IMR-90 (cell line): Measurements from ENCODE around the gene GPR107. TPM values are rescaled to one million over a fixed set of nuclear protein-coding genes. Genes with fewer than 3 reads are reported as not detected.

Experiments used
- ATAC-seq: fragments of 200-7000 bp; cut with Tn5 transposase; 2 replicates; pipeline ENCODE4 v1.9.1; 2020; ENCODE audit warnings: low read depth, mild to moderate bottlenecking, moderate library complexity
- BruUV-seq: library from RNA; stranded (reverse); fragments of 400-500 nt; replicated peaks from 2 replicates; lab custom pipeline; 2021; lab: Mats Ljungman, UMichigan
- CTCF ChIA-PET: fragments of 300-600 bp; formaldehyde crosslinking; extraction: SDS; loops from one replicate; lab custom pipeline; 2021; ENCODE audit warnings: antibody characterized with exemption; lab: Yijun Ruan, JAX
- POLR2A ChIA-PET: fragments of 300-600 bp; sonication (Branson Sonifier 250); formaldehyde crosslinking; loops from one replicate; lab custom pipeline; 2022; ENCODE audit warnings: antibody characterized with exemption; ENCODE audit not compliant: unreplicated experiment; lab: Charles Lee
- DNase-seq: peaks from one replicate; pipeline ENCODE4 v3.0.0; 2013
- H2AFZ ChIP-seq: replicated peaks from 2 replicates; pipeline ENCODE3; 2013; ENCODE audit warnings: low read length, mild to moderate bottlenecking; ENCODE audit not compliant: poor library complexity
- H2AK5ac ChIP-seq: 2 replicates; pipeline ENCODE4 v1.6.1; 2013; ENCODE audit warnings: low read depth, low read length, inconsistent platforms
- H2AK9ac ChIP-seq: replicated peaks from 2 replicates; pipeline ENCODE3; 2013; ENCODE audit warnings: mild to moderate bottlenecking, low read depth, low read length, moderate library complexity; ENCODE audit not compliant: poor library complexity
- H2BK120ac ChIP-seq: 2 replicates; pipeline ENCODE4 v1.6.1; 2013; ENCODE audit warnings: low read depth, low read length, inconsistent platforms
- H2BK15ac ChIP-seq: 3 replicates; pipeline ENCODE4 v1.6.1; 2013; ENCODE audit warnings: low read depth, low read length, inconsistent platforms
- H2BK20ac ChIP-seq: 2 replicates; pipeline ENCODE4 v1.6.1; 2013; ENCODE audit warnings: low read depth, mild to moderate bottlenecking, inconsistent platforms, low read length, moderate library complexity
- H2BK5ac ChIP-seq: 2 replicates; pipeline ENCODE4 v1.6.1; 2013; ENCODE audit warnings: mild to moderate bottlenecking, low read depth, low read length, inconsistent platforms; ENCODE audit not compliant: poor library complexity, severe bottlenecking
- H3K14ac ChIP-seq: replicated peaks from 2 replicates; pipeline ENCODE4 v1.6.1; 2013; ENCODE audit warnings: low read depth, low read length, inconsistent platforms
- H3K18ac ChIP-seq: 2 replicates; pipeline ENCODE4 v1.6.1; 2013; ENCODE audit warnings: low read depth, low read length, control low read depth
- H3K23ac ChIP-seq: 2 replicates; pipeline ENCODE4 v1.6.1; 2013; ENCODE audit warnings: low read depth, low read length, inconsistent platforms
- H3K27ac ChIP-seq: 2 replicates; pipeline ENCODE4 v1.5.1; 2013; ENCODE audit warnings: mild to moderate bottlenecking, control low read depth, low read length; ENCODE audit not compliant: insufficient read depth
- H3K27me3 ChIP-seq: 2 replicates; pipeline ENCODE4 v1.6.1; 2013; ENCODE audit warnings: low read length; ENCODE audit not compliant: control insufficient read depth, insufficient read depth
- H3K36me3 ChIP-seq: 2 replicates; pipeline ENCODE4 v1.6.1; 2013; ENCODE audit warnings: low read length, mixed read lengths; ENCODE audit not compliant: control insufficient read depth, insufficient read depth
- H3K4ac ChIP-seq: 2 replicates; pipeline ENCODE4 v1.6.1; 2013; ENCODE audit warnings: low read depth, low read length, inconsistent platforms
- H3K4me1 ChIP-seq: 2 replicates; pipeline ENCODE4 v1.6.1; 2013; ENCODE audit warnings: low read length, mixed read lengths; ENCODE audit not compliant: control insufficient read depth, insufficient read depth
- H3K4me2 ChIP-seq: 2 replicates; pipeline ENCODE4 v1.6.1; 2013; ENCODE audit warnings: low read depth, mild to moderate bottlenecking, control low read depth, low read length, moderate library complexity
- H3K4me3 ChIP-seq: 2 replicates; pipeline ENCODE4 v1.5.1; 2013; ENCODE audit warnings: low read depth, mild to moderate bottlenecking, control low read depth, low read length, moderate library complexity; ENCODE audit not compliant: insufficient read depth
- H3K56ac ChIP-seq: 2 replicates; pipeline ENCODE4 v1.6.1; 2013; ENCODE audit warnings: low read length, inconsistent platforms; ENCODE audit not compliant: insufficient read depth; ENCODE audit errors: extremely low read depth
- H3K79me1 ChIP-seq, 2 experiments: 2 replicates each; pipeline ENCODE4 v1.6.1; 2013; ENCODE audit warnings: low read length in 2 of 2, inconsistent platforms in 1 of 2, low read depth in 1 of 2
- H3K9ac ChIP-seq: 2 replicates; pipeline ENCODE4 v1.6.1; 2013; ENCODE audit warnings: low read depth, low read length, control low read depth
- H3K9me1 ChIP-seq: 2 replicates; pipeline ENCODE4 v1.6.1; 2013; ENCODE audit warnings: low read length, inconsistent platforms; ENCODE audit not compliant: insufficient read depth
- H3K9me3 ChIP-seq: 2 replicates; pipeline ENCODE4 v1.6.1; 2013; ENCODE audit warnings: low read length; ENCODE audit not compliant: control insufficient read depth, insufficient read depth
- H4K20me1 ChIP-seq: 2 replicates; pipeline ENCODE4 v1.6.1; 2013; ENCODE audit warnings: low read length, inconsistent platforms; ENCODE audit not compliant: insufficient read depth
- H4K5ac ChIP-seq: 2 replicates; pipeline ENCODE4 v1.6.1; 2013; ENCODE audit warnings: mild to moderate bottlenecking, low read depth, low read length, control low read depth
- H4K8ac ChIP-seq, 2 experiments: 2 replicates each; pipeline ENCODE4 v1.6.1; 2013; ENCODE audit warnings: low read depth in 2 of 2, low read length in 2 of 2, control low read depth in 1 of 2, inconsistent platforms in 1 of 2
- H4K91ac ChIP-seq: 2 replicates; pipeline ENCODE4 v1.6.1; 2013; ENCODE audit warnings: low read depth, low read length, inconsistent platforms; ENCODE audit not compliant: insufficient read depth
- CHD1 ChIP-seq: IDR thresholded peaks from 2 replicates; pipeline ENCODE4 v1.6.1; 2012; ENCODE audit warnings: low read depth, low read length, improper control_type of control experiment
- NFE2L2 ChIP-seq: fragments of 150-350 bp; IDR thresholded peaks from 2 replicates; pipeline ENCODE4 v1.6.1; 2016; ENCODE audit warnings: low read depth, mild to moderate bottlenecking, low read length
- POLR2A ChIP-seq: IDR thresholded peaks from 2 replicates; pipeline ENCODE4 v1.6.1; 2012; ENCODE audit warnings: mild to moderate bottlenecking, low read depth, low read length
- RAD21 ChIP-seq: IDR thresholded peaks from 2 replicates; pipeline ENCODE4 v1.6.1; 2012; ENCODE audit warnings: low read length, improper control_type of control experiment
- RCOR1 ChIP-seq: IDR thresholded peaks from 2 replicates; pipeline ENCODE4 v1.6.1; 2012; ENCODE audit warnings: mild to moderate bottlenecking, low read length, improper control_type of control experiment; ENCODE audit not compliant: insufficient replicate concordance
- SMC3 ChIP-seq: fragments of 150-350 bp; IDR thresholded peaks from 2 replicates; pipeline ENCODE4 v1.6.1; 2016; ENCODE audit warnings: low read depth, mild to moderate bottlenecking, antibody characterized with exemption, low read length, moderate library complexity
- WGBS, 2 experiments: methylation state at CpG; one replicate each; pipeline versions ENCODE4 v1.1.5 to v1.1.7; 2013; ENCODE audit warnings: missing lambda C conversion rate in 2 of 2; ENCODE audit not compliant: insufficient read length in 1 of 2; ENCODE audit errors: extremely low coverage in 2 of 2; 5-methylcytosine and 5-hydroxymethylcytosine counted together
- dilution Hi-C: fragments of 300-500 bp; cut with HindIII; formaldehyde crosslinking; loops from one replicate; pipeline ENCODE4 v1.14.3; 2018; ENCODE audit warnings: low sequenced_read_pairs; ENCODE audit not compliant: unreplicated experiment
- in situ Hi-C: fragments of 300-500 bp; cut with MboI; formaldehyde crosslinking; loops from 3 replicates; pipeline ENCODE4 v1.14.3; 2019; ENCODE audit warnings: low sequenced_read_pairs, inconsistent platforms, mixed read lengths
- intact Hi-C: fragments of 100-400 bp; cut with micrococcal nuclease; formaldehyde crosslinking; loops from 2 replicates; pipeline ENCODE4 v1.10.0; 2022
- polyA plus RNA-seq, 3 experiments: library from polyadenylated mRNA; depleted of rRNA; stranded (reverse); fragments of >200 nt; gene quantifications; 2 replicates each; pipeline ENCODE4 v1.2.3, GENCODE V29; 2012; ENCODE audit warnings: low replicate concordance in 1 of 3
- total RNA-seq: library from RNA; depleted of rRNA; stranded (reverse); fragments of >200 nt; gene quantifications from 2 replicates; pipeline ENCODE4 v1.2.3, GENCODE V29; 2012
- TF ChIP-seq, protein P1 (sequence below): fragments of 150-350 bp; IDR thresholded peaks from 2 replicates; pipeline ENCODE4 v1.6.1; 2016; ENCODE audit warnings: low read depth, mild to moderate bottlenecking, low read length, moderate library complexity, borderline replicate concordance

The GPR107 gene
- total and polyA plus RNA-seq, 2 of the 4 experiments (the other 2 are of a cell fraction) = 16.7 to 21.6 TPM

DNA sequence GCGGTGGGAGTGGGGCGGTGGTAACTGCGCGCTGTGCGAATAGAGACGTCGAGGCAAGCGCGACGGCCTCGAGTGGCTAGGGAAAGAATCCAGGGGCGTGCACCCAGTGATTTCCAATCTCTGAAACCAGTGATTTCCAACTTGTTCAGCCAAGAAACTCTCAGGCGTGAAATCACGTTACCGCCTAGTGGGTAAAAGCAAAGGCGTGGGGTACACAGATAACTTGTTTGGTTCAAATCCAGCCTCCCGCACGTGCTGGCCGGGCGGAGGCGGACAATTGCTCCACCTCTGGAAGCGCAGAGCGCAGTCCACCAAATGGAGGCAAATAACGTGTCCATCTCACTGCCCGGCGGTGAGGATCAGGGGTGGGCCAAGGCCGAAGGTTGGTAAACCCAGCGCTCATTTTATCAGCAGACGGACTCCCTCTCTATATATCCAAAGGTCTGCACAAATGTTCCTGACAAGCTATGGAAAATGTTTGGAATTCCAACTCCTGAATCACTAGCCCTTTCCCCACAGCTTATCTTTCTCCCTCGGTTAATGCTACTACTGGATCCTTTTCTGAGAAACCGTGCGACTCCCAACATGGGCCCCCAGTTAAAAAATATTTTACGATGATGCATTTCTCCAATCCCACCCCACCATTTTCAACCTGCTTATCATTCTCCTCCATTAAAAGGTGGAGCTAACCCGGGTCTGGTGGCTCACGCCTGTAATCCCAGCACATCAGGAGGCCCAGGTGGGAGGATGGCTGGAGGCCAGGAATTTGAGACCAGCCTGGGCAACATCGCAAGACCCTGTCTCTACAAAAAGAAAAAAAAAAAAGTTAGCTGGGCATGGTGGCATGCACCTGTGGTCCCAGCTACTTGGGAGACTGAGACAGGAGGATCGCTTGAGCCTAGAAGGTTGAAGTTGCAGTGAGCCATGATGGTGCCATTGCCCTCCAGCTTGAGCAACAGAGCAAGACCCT, 9.8 kb upstream of the GPR107 start (continued):
- TF ChIP-seq CHD1 (no peak), RCOR1 (no peak), NFE2L2 (no peak)

DNA sequence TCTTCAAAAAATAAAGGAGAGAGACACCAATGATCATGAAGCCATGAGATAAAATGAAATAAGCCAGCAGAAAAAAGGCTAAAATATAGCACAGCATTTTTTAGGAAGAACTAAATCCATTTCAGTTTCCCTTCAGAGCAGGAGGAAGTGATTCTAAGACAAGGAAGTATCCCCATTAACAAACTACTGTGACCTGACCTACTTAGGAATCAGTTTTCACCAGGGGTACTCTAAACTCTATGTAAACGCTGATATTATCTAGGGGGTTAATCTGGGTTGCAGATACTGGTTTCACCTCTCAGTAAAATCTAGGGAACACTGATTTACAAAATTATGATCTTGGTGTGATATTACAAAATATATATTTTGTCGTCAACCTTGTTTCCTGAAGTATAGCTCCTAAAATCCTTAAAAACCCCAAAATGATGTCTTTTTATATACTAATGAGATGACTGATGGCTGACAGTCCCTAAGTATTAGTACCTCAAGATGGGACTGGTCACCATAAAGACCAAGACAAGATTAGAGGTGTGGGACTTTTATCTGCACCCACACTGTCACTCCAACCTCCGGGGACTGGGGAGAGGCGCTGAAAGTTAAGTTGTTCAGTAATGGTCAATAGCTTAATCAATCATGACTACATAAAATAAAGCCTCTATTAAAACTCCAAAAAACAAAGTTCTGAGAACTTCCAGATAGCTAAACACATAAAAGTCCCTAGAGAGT, 7.8 kb upstream of the GPR107 start:
- no CpG with 5 or more reads among the region's 4 CpGs for WGBS, 2 experiments
- Histone ChIP-seq H3K4me2 (no peak overlapping the region), H3K9ac (no peak overlapping the region), H4K20me1 (peaks cover 14% of the 10 kb centered on the region; the same call in 1 of the 2 replicates), H3K56ac (no peak overlapping the region), H2AK9ac (no peak overlapping the region), H3K9me1 (no peaks in the 10 kb centered on the region), H2BK15ac (no peak overlapping the region), H3K9me3 (no peaks in the 10 kb centered on the region), H3K79me1 (peaks cover 5 to 20% of the 10 kb centered on the region in 2 experiments; a peak in 3 of 4 replicates), H3K36me3 (no peaks in the 10 kb centered on the region), H3K4me1 (no peaks in the 10 kb centered on the region), H3K4ac (no peak overlapping the region), H2BK20ac (no peak overlapping the region), H2AK5ac (no peak overlapping the region), H4K8ac (no peak overlapping the region), H3K27me3 (no peaks in the 10 kb centered on the region), H3K27ac (no peak overlapping the region), H3K18ac (no peak overlapping the region), H2BK120ac (no peak overlapping the region), H4K5ac (no peak overlapping the region), H3K14ac (no peak overlapping the region), H2BK5ac (no peak overlapping the region), H4K91ac (no peak overlapping the region), H3K23ac (no peak overlapping the region), H2AFZ (no peak overlapping the region), H3K4me3 (no peak overlapping the region)
- POLR2A ChIA-PET = no interaction called here
- no TSS peak for BruUV-seq
- dilution Hi-C loops (no loop called here), in situ Hi-C loops (no loop called here), intact Hi-C loops (no loop called here)
- DNase-seq (no peak), ATAC-seq (no peak)
- TF ChIP-seq CHD1 = no peak
- no peak for TF ChIP-seq POLR2A
- TF ChIP-seq NFE2L2 = no peak
- TF ChIP-seq, protein P1, sequence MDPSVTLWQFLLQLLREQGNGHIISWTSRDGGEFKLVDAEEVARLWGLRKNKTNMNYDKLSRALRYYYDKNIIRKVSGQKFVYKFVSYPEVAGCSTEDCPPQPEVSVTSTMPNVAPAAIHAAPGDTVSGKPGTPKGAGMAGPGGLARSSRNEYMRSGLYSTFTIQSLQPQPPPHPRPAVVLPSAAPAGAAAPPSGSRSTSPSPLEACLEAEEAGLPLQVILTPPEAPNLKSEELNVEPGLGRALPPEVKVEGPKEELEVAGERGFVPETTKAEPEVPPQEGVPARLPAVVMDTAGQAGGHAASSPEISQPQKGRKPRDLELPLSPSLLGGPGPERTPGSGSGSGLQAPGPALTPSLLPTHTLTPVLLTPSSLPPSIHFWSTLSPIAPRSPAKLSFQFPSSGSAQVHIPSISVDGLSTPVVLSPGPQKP = no peak
- no peak for TF ChIP-seq RAD21
- TF ChIP-seq SMC3 = no peak
- no peak for TF ChIP-seq RCOR1
- CTCF ChIA-PET = interaction anchor here (1.0 kb wide), 1 partner anchor 10 kb away, joined by 3 read pairs; no protein-coding TSS in a partner anchor
